ENCODE results near the gene GPR22.

The GPR22 gene

DNA sequence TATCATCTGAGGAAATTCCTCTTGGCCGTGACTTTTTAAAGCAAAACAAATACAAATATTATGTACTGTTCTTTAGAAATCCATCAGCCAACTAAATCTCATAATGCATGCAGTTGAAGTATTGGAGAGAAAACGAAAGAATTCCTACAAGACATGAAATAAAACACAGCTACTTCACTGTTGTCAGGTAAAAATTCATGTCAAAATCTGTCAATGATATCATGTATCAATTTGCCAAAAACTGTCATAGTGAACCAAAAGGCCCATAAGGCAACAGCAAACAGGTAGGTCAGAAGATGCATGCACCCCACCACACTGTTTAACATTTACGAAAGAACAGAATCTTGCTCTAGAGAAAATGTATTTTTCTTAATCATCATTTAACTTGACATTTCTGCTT is 2.3 kb downstream of the GPR22 start:
- TF ChIP-seq, protein P1, sequence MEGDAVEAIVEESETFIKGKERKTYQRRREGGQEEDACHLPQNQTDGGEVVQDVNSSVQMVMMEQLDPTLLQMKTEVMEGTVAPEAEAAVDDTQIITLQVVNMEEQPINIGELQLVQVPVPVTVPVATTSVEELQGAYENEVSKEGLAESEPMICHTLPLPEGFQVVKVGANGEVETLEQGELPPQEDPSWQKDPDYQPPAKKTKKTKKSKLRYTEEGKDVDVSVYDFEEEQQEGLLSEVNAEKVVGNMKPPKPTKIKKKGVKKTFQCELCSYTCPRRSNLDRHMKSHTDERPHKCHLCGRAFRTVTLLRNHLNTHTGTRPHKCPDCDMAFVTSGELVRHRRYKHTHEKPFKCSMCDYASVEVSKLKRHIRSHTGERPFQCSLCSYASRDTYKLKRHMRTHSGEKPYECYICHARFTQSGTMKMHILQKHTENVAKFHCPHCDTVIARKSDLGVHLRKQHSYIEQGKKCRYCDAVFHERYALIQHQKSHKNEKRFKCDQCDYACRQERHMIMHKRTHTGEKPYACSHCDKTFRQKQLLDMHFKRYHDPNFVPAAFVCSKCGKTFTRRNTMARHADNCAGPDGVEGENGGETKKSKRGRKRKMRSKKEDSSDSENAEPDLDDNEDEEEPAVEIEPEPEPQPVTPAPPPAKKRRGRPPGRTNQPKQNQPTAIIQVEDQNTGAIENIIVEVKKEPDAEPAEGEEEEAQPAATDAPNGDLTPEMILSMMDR (IDR thresholded peaks at IDR 0.05; ENCODE audit: low read depth, low read length) = no peak
- no peak for DNase-seq (ENCODE audit: low read depth, low spot score)
- no peak overlapping the region for H3K4me3 ChIP-seq (ENCODE audit: low read depth, low read length)
- in situ Hi-C loops (cut with HindIII; ENCODE audit: low sequenced_read_pairs) = no loop called here

DNA sequence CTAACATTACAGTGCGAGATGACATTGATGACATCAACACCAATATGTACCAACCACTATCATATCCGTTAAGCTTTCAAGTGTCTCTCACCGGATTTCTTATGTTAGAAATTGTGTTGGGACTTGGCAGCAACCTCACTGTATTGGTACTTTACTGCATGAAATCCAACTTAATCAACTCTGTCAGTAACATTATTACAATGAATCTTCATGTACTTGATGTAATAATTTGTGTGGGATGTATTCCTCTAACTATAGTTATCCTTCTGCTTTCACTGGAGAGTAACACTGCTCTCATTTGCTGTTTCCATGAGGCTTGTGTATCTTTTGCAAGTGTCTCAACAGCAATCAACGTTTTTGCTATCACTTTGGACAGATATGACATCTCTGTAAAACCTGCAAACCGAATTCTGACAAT is 4.3 kb downstream of the GPR22 start:
- DNase-seq (ENCODE audit: low read depth, low spot score) = no peak
- TF ChIP-seq, protein P1 (IDR thresholded peaks at IDR 0.05; ENCODE audit: low read depth, low read length) = no peak
- H3K4me3 ChIP-seq (ENCODE audit: low read depth, low read length) = no peak overlapping the region
- in situ Hi-C loops (cut with HindIII; ENCODE audit: low sequenced_read_pairs) = no loop called here

DNA sequence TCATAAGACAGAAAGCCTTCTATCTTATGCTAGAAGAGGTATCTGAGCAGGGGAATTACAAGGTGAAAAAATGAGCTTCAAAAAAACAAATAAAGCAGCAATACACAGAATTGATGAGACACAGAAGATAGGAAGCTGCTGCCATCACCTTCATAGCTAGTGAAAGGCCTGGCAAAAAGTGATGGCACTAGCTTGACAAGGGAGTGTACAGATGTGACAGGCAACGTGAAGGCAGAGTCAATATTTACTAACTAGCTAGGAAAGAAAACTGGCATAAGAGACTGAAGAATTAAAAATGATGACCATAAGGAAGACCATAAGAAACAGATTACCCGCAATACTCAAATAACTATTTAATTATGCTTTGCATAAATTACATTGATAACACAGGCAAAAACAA is 9.4 kb downstream of the GPR22 start:
- no peak for DNase-seq (ENCODE audit: low read depth, low spot score)
- no peak overlapping the region for H3K4me3 ChIP-seq (ENCODE audit: low read depth, low read length)
- in situ Hi-C loops (cut with HindIII; ENCODE audit: low sequenced_read_pairs) = no loop called here
- TF ChIP-seq, protein P1 (IDR thresholded peaks at IDR 0.05; ENCODE audit: low read depth, low read length) = no peak

DNA sequence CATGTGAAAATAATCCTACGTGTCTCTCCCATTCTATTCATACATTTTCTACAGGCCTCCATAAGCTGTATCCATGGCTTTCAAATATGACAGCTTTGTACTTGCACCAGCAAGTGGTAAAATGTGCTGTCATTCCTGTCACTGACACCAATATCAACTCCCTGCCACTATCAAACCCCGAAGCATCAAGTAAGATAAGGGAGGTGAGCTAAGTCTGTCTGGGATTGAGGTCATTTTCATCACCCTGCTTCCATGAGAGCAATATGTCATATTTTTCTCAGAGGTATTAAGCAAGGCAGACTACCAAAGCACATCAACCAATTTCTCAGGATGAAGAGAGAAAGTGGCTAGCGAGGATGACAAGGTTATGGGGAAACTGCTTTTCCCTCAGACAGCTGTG is 11.1 kb downstream of the GPR22 start:
- TF ChIP-seq, protein P1 (IDR thresholded peaks at IDR 0.05; ENCODE audit: low read depth, low read length) = no peak
- no peak overlapping the region for H3K4me3 ChIP-seq (ENCODE audit: low read depth, low read length)
- no peak for DNase-seq (ENCODE audit: low read depth, low spot score)
- in situ Hi-C loops (cut with HindIII; ENCODE audit: low sequenced_read_pairs) = no loop called here

DNA sequence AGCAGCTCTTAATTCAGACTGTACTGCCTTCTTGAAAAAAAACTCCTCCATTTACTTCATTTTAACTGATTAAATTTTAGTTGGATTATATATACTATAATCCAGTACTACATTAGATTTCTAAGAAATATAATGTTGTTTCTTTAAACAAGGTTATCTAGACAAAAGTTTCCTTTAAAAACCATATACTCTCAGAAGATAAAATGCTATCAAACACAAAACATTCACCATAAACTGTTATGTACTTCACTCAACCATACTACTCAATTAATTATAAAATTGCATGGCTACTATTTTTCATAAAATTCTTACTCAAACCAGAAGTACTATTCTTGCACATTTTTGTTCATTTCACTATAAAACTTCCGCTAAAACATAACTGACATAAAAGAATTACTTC is 12.7 kb downstream of the GPR22 start:
- H3K4me3 ChIP-seq (ENCODE audit: low read depth, low read length) = no peak overlapping the region
- TF ChIP-seq, protein P1 (IDR thresholded peaks at IDR 0.05; ENCODE audit: low read depth, low read length) = no peak
- in situ Hi-C loops (cut with HindIII; ENCODE audit: low sequenced_read_pairs) = no loop called here
- no peak for DNase-seq (ENCODE audit: low read depth, low spot score)

DNA sequence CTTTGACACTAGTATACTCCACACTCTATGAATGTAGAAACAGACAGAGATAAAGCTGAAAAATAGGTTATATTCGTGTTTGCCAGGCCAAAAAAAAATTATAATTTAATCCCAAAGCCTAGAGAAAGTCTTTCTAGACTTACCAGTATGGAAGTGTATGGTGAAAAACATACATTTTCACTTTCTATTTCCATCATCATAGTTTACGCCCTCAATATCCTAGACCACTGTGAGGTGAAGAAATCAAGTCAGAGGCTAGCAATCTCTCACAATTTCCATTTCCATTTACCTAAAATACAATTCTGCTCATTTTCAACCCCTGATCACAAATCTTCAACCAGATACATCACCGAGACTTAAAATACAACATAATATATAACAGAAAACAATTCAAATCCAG is 16.2 kb downstream of the GPR22 start:
- TF ChIP-seq, protein P1 (IDR thresholded peaks at IDR 0.05; ENCODE audit: low read depth, low read length) = no peak
- DNase-seq (ENCODE audit: low read depth, low spot score) = no peak
- in situ Hi-C loops (cut with HindIII; ENCODE audit: low sequenced_read_pairs) = no loop called here
- no peak overlapping the region for H3K4me3 ChIP-seq (ENCODE audit: low read depth, low read length)

DNA sequence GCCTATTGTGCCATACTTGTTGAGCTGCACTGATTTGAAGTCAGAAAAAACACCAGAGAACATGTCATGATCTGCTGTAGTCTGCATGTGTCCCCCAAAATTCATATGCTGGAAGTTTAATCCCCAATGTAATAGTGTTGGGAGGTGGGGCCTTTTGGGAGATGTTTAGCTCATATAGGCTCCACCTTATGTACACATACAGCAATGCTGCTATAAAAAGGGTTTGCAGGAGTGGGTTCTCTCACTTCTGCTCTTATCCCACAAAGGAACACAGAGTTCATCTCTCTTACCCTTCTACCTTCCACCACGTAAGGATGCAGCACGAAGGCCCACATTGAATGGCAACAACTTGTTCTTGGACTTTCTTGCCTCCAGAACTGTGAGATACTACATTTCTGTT is 23.0 kb downstream of the GPR22 start:
- TF ChIP-seq, protein P1 (IDR thresholded peaks at IDR 0.05; ENCODE audit: low read depth, low read length) = no peak
- H3K4me3 ChIP-seq (ENCODE audit: low read depth, low read length) = no peak overlapping the region
- in situ Hi-C loops (cut with HindIII; ENCODE audit: low sequenced_read_pairs) = no loop called here
- no peak for DNase-seq (ENCODE audit: low read depth, low spot score)

All from astrocyte of the spinal cord (primary cell).